Endodermal cell (in vitro differentiated cells): ENCODE measurements around the gene DNAH6. TPM values are rescaled to one million over a fixed set of nuclear protein-coding genes. Genes with fewer than 3 reads are reported as not detected.

ENCODE experiments used
- DNase-seq: peaks from one replicate; pipeline ENCODE4 v3.0.0-alpha.2; 2017
- H3K27ac ChIP-seq: 2 replicates; pipeline ENCODE4 v1.5.1; 2013; ENCODE audit warnings: mild to moderate bottlenecking, low read depth, low read length, moderate library complexity
- H3K27me3 ChIP-seq: 2 replicates; pipeline ENCODE4 v1.6.1; 2013; ENCODE audit warnings: mild to moderate bottlenecking, low read length, moderate library complexity; ENCODE audit not compliant: insufficient read depth, control insufficient read depth, poor library complexity, severe bottlenecking
- H3K36me3 ChIP-seq: 2 replicates; pipeline ENCODE4 v1.7.0; 2013; ENCODE audit warnings: mild to moderate bottlenecking, low read length, moderate library complexity; ENCODE audit not compliant: control insufficient read depth, insufficient read depth
- H3K4me1 ChIP-seq: one replicate; pipeline ENCODE4 v1.7.0; 2013; ENCODE audit warnings: low read length; ENCODE audit not compliant: control insufficient read depth, insufficient read depth
- H3K4me3 ChIP-seq: 2 replicates; pipeline ENCODE4 v1.5.1; 2013; ENCODE audit warnings: mild to moderate bottlenecking, low read length, moderate library complexity
- H3K9ac ChIP-seq: 2 replicates; pipeline ENCODE4 v1.6.1; 2013; ENCODE audit warnings: mild to moderate bottlenecking, low read length, moderate library complexity; ENCODE audit not compliant: poor library complexity, severe bottlenecking; ENCODE audit errors: extremely low read depth
- H3K9me3 ChIP-seq: 2 replicates; pipeline ENCODE4 v1.6.1; 2013; ENCODE audit warnings: mild to moderate bottlenecking, low read length, moderate library complexity; ENCODE audit not compliant: control insufficient read depth
- H3K27ac Mint-ChIP-seq: 2 replicates; pipeline ENCODE4 v1.8.0; 2020; ENCODE audit warnings: mixed read lengths
- H3K27me3 Mint-ChIP-seq: 2 replicates; pipeline ENCODE4 v1.8.0; 2021; ENCODE audit warnings: mild to moderate bottlenecking, mixed read lengths; ENCODE audit not compliant: insufficient read depth
- H3K36me3 Mint-ChIP-seq: 2 replicates; pipeline ENCODE4 v1.8.0; 2020; ENCODE audit warnings: low read depth, mixed read lengths
- H3K4me1 Mint-ChIP-seq: 2 replicates; pipeline ENCODE4 v1.8.0; 2020; ENCODE audit warnings: mixed read lengths
- H3K4me3 Mint-ChIP-seq: 2 replicates; pipeline ENCODE4 v1.8.0; 2020; ENCODE audit warnings: mild to moderate bottlenecking, moderate library complexity, mixed read lengths
- H3K9me3 Mint-ChIP-seq: 2 replicates; pipeline ENCODE4 v1.8.0; 2020; ENCODE audit warnings: mild to moderate bottlenecking, mixed read lengths
- CTCF ChIP-seq: fragments of 200-600 bp; sonication (generic); conservative IDR thresholded peaks from 2 replicates; pipeline ENCODE4 v1.5.0; 2021; ENCODE audit warnings: antibody characterized with exemption, mild to moderate bottlenecking
- WGBS, 2 experiments: methylation state at CpG; one replicate each; pipeline versions ENCODE4 v1.1.5 to v1.1.7; 2013; ENCODE audit warnings: missing lambda C conversion rate in 2 of 2, mixed read lengths in 1 of 2; ENCODE audit not compliant: insufficient coverage in 1 of 2, insufficient read length in 1 of 2; 5-methylcytosine and 5-hydroxymethylcytosine counted together
- total RNA-seq, 2 donors: library from RNA; stranded (reverse); fragmentation: NEBNext Ultra II Directional in 1 of 2; extraction: Animal tissue kit (Norgen Biotek cat#: 25700) in 1 of 2; gene quantifications; 2 replicates in 1 of 2; 3 replicates in 1 of 2; pipeline ENCODE4 v1.2.1, GENCODE V29; 2021

DNAH6 gene
- total RNA-seq, 2 donors from 2014 or later = 1.6 to 2.0 TPM

GRCh38 chr2:84741182-84741822, 225.0 kb downstream of the DNAH6 start:
- Histone ChIP-seq H3K36me3 (no peaks in the 10 kb centered on the region), H3K4me1 (no peaks in the 10 kb centered on the region), H3K9ac (no peak overlapping the region), H3K27me3 (no peaks in the 10 kb centered on the region), H3K27ac (no peak overlapping the region), H3K4me3 (no peak overlapping the region), H3K9me3 (no peaks in the 10 kb centered on the region)
- TF ChIP-seq CTCF = peak; percentile 77
- Mint-ChIP-seq H3K4me3 (no peak overlapping the region), H3K27me3 (peaks cover 6% of the 10 kb centered on the region), H3K27ac (no peak overlapping the region), H3K9me3 (no peaks in the 10 kb centered on the region), H3K4me1 (no peaks in the 10 kb centered on the region), H3K36me3 (no peaks in the 10 kb centered on the region)
- DNase-seq = peak; percentile 88
- WGBS, 2 experiments = 66 to 92% methylated on average over 2 to 3 of the region's 3 CpGs

- H3K9me3 Mint-ChIP-seq = no peaks in the 10 kb centered on the region
- H3K27me3 Mint-ChIP-seq = no peaks in the 10 kb centered on the region
- no peaks in the 10 kb centered on the region for H3K9me3 ChIP-seq
- H3K36me3 Mint-ChIP-seq = no peaks in the 10 kb centered on the region
- TF ChIP-seq CTCF = no peak
- H3K36me3 ChIP-seq = no peaks in the 10 kb centered on the region
- H3K4me1 Mint-ChIP-seq = no peaks in the 10 kb centered on the region
- H3K9ac ChIP-seq = no peak overlapping the region
- H3K4me3 Mint-ChIP-seq = no peak overlapping the region
- no peak for DNase-seq
- H3K27me3 ChIP-seq = no peaks in the 10 kb centered on the region
- no peaks in the 10 kb centered on the region for H3K4me1 ChIP-seq
- no peak overlapping the region for H3K27ac Mint-ChIP-seq
- no peak overlapping the region for H3K27ac ChIP-seq
- H3K4me3 ChIP-seq = no peak overlapping the region
Observed at GRCh38 chr2:84748341-84748740, 232.0 kb downstream of the DNAH6 start.

- H3K27me3 Mint-ChIP-seq = no peaks in the 10 kb centered on the region
- Histone ChIP-seq H3K27me3 (no peaks in the 10 kb centered on the region), H3K9me3 (no peaks in the 10 kb centered on the region), H3K4me3 (no peak overlapping the region), H3K4me1 (no peaks in the 10 kb centered on the region), H3K36me3 (no peaks in the 10 kb centered on the region), H3K9ac (no peak overlapping the region), H3K27ac (no peak overlapping the region)
- no peaks in the 10 kb centered on the region for H3K9me3 Mint-ChIP-seq
- no peak overlapping the region for H3K4me3 Mint-ChIP-seq
- no peaks in the 10 kb centered on the region for H3K36me3 Mint-ChIP-seq
- no peak overlapping the region for H3K27ac Mint-ChIP-seq
- TF ChIP-seq CTCF = no peak
- DNase-seq = no peak
- H3K4me1 Mint-ChIP-seq = no peaks in the 10 kb centered on the region
Observed at GRCh38 chr2:84749442-84749841, 233.1 kb downstream of the DNAH6 start.
